Right atrium auricular region (tissue), 2 donors: ENCODE data around the gene WWOX. TPM values are rescaled to one million over a fixed set of nuclear protein-coding genes. Genes with fewer than 3 reads are reported as not detected.

ENCODE experiments used
- DNase-seq: peaks from one replicate; pipeline ENCODE4 v3.0.0-alpha.2; 2019; ENCODE audit warnings: low spot score
- H3K27ac ChIP-seq, 2 donors: fragments of 200-600 bp; sonication (generic); 1 replicate in 1 of 2; 2 replicates in 1 of 2; pipeline ENCODE4 v1.5.1; 2016 to 2019
- H3K27me3 ChIP-seq, 2 donors: fragments of 200-600 bp; sonication (generic); one replicate each; pipeline versions ENCODE4 v1.5.1 to v1.6.0; 2017 to 2019
- H3K36me3 ChIP-seq: fragments of 200-600 bp; sonication (generic); one replicate; pipeline ENCODE4 v1.5.1; 2016
- H3K4me1 ChIP-seq, 2 donors: fragments of 200-600 bp; sonication (generic); one replicate each; pipeline versions ENCODE4 v1.5.1 to v1.6.0; 2017 to 2019
- H3K4me3 ChIP-seq, 2 donors: fragments of 200-600 bp; sonication (generic); 1 replicate in 1 of 2; 2 replicates in 1 of 2; pipeline ENCODE4 v1.5.1; 2017 to 2019; ENCODE audit warnings: mild to moderate bottlenecking in 1 of 2, moderate library complexity in 1 of 2
- H3K9me3 ChIP-seq, 2 donors: fragments of 200-600 bp; sonication (generic); one replicate each; pipeline ENCODE4 v1.5.1; 2019
- total RNA-seq, 2 donors: library from RNA; depleted of rRNA; stranded (reverse); fragments of >200 nt; gene quantifications; one replicate each; pipeline ENCODE4 v1.1.0, GENCODE V29; 2016
- TF ChIP-seq, protein P1 (sequence below), 2 donors: fragments of 200-600 bp; sonication (generic); IDR thresholded peaks; one replicate each; pipeline ENCODE4 v1.5.1; 2019; ENCODE audit warnings: antibody characterized with exemption in 2 of 2

The WWOX gene
- total RNA-seq, 2 donors from 2014 or later: 14.8 to 20.8 TPM

- Histone ChIP-seq H3K27ac (no peak overlapping the region), H3K4me1 (no peaks in the 10 kb centered on the region), H3K27me3 (no peaks in the 10 kb centered on the region), H3K9me3 (no peaks in the 10 kb centered on the region), H3K4me3 (no peak overlapping the region), H3K36me3 (no peaks in the 10 kb centered on the region)
- TF ChIP-seq, protein P1, sequence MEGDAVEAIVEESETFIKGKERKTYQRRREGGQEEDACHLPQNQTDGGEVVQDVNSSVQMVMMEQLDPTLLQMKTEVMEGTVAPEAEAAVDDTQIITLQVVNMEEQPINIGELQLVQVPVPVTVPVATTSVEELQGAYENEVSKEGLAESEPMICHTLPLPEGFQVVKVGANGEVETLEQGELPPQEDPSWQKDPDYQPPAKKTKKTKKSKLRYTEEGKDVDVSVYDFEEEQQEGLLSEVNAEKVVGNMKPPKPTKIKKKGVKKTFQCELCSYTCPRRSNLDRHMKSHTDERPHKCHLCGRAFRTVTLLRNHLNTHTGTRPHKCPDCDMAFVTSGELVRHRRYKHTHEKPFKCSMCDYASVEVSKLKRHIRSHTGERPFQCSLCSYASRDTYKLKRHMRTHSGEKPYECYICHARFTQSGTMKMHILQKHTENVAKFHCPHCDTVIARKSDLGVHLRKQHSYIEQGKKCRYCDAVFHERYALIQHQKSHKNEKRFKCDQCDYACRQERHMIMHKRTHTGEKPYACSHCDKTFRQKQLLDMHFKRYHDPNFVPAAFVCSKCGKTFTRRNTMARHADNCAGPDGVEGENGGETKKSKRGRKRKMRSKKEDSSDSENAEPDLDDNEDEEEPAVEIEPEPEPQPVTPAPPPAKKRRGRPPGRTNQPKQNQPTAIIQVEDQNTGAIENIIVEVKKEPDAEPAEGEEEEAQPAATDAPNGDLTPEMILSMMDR (IDR thresholded peaks at IDR 0.05): no peak
- no peak for DNase-seq
These were observed 359.1 kb downstream of the WWOX start for GRCh38 chr16:78458588-78458987.

DNA sequence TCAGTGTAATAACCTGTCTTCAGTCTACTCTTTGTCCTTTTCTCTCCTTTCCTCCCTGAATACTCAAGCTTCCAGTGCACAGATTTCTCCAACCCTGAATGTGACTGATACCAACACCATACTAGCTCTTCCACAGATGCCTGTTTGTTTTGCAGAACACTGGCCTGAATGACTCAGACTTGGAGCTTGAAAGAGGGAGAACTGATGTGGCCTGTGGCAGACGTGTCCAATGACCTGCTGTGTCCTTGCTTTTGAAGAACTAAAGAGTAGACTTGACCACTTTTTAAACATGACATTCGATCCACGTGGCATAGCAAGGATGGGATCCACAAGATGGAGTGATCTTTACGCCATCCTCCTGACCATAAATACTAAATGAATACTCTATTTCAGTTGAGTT, 361.0 kb downstream of the WWOX start:
- TF ChIP-seq, protein P1 (IDR thresholded peaks at IDR 0.05): no peak
- no peaks in the 10 kb centered on the region for H3K9me3 ChIP-seq
- no peaks in the 10 kb centered on the region for H3K36me3 ChIP-seq
- no peaks in the 10 kb centered on the region for H3K4me1 ChIP-seq
- no peaks in the 10 kb centered on the region for H3K27me3 ChIP-seq
- no peak overlapping the region for H3K4me3 ChIP-seq
- no peak overlapping the region for H3K27ac ChIP-seq
- DNase-seq: no peak

- Histone ChIP-seq H3K4me3 (no peak overlapping the region), H3K27ac (no peak overlapping the region), H3K27me3 (no peaks in the 10 kb centered on the region), H3K9me3 (no peaks in the 10 kb centered on the region), H3K4me1 (no peaks in the 10 kb centered on the region), H3K36me3 (no peaks in the 10 kb centered on the region)
- no peak for DNase-seq
- TF ChIP-seq, protein P1 (IDR thresholded peaks at IDR 0.05): no peak
These were observed 361.6 kb downstream of the WWOX start for GRCh38 chr16:78461087-78461486.

- Histone ChIP-seq H3K27ac (no peak overlapping the region), H3K4me3 (no peak overlapping the region), H3K4me1 (no peaks in the 10 kb centered on the region), H3K36me3 (no peaks in the 10 kb centered on the region), H3K27me3 (no peaks in the 10 kb centered on the region), H3K9me3 (no peaks in the 10 kb centered on the region)
- no peak for DNase-seq
- TF ChIP-seq, protein P1 (IDR thresholded peaks at IDR 0.05): no peak
These were observed 362.2 kb downstream of the WWOX start for GRCh38 chr16:78461496-78462287.

- Histone ChIP-seq H3K36me3 (no peaks in the 10 kb centered on the region), H3K27ac (no peak overlapping the region), H3K4me3 (no peak overlapping the region), H3K9me3 (no peaks in the 10 kb centered on the region), H3K4me1 (no peaks in the 10 kb centered on the region), H3K27me3 (no peaks in the 10 kb centered on the region)
- TF ChIP-seq, protein P1 (IDR thresholded peaks at IDR 0.05): no peak
- DNase-seq: no peak
These were observed 363.1 kb downstream of the WWOX start for GRCh38 chr16:78462288-78463208.
